ENCODE data around the gene TRAPPC5.

Gene TRAPPC5

DNA sequence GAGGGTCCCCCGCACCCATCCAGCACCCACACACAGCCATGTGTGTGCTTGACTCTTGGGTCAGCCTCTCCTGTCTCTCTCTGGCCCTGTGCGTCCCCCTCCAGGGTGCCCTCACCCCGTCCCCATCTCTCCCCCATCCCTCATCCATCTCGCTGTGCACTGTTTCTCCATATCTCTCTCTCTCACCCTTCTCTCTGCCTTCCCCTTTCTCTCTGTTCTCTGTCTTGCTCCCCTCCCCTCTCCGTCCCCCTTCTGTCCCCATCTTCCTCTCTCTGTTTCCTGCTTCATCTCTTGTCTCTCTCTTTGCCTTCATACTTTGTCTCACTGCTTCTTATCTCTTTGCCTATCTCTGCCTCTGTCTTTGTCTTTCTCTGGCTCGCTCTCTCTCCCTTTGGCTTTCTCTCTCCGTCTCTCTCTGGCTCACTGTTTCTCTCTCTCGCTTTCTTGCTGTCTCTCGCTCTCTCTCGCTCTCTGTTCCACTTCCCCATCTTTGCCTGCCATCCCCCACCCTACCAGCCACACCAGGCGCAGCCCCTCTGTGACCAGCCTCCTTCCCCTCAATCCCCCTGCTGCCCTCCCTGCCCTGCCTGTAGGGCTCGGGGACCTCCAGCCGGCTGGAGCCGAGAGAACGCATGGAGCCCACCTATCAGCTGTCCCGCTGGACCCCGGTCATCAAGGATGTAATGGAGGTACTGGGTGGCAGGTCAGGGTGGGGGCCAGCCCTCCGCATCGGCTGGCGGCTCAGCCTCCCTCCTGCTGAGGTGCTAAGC is 34.8 kb upstream of the TRAPPC5 start:
- DNase-seq, result no peak

DNA sequence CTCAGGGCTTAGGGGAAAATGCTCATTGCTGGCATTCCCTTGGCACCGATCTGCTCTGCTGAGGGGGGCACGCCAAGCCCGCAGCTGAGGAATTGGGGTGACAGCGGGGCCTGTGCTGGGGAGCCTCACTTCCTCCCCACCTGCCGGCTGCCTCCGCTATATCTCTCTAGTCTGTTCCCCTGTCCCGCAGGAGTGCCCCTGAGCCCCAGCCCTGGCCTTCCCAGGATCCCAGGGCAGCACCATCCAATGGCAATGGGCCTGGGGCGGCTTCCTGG is 34.3 kb upstream of the TRAPPC5 start:
- DNase-seq, result no peak

DNA sequence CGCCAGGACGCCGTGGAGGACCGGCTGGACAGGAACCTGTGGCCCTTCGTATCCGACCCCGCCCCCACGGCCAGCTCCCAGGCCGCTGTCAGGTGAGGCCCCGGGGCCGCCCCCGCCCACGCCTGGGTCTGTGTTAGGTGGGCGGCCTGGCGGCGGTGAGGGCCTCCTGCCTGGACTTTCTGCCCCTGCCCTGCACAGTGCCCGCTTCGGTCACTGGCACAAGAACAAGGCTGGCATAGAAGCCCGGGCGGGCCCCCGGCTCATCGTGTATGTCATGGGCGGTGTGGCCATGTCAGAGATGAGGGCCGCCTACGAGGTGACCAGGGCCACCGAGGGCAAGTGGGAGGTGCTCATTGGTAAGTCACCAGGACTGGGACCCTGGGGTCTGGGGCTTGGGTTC is 33.5 kb upstream of the TRAPPC5 start:
- no peak for DNase-seq

DNA sequence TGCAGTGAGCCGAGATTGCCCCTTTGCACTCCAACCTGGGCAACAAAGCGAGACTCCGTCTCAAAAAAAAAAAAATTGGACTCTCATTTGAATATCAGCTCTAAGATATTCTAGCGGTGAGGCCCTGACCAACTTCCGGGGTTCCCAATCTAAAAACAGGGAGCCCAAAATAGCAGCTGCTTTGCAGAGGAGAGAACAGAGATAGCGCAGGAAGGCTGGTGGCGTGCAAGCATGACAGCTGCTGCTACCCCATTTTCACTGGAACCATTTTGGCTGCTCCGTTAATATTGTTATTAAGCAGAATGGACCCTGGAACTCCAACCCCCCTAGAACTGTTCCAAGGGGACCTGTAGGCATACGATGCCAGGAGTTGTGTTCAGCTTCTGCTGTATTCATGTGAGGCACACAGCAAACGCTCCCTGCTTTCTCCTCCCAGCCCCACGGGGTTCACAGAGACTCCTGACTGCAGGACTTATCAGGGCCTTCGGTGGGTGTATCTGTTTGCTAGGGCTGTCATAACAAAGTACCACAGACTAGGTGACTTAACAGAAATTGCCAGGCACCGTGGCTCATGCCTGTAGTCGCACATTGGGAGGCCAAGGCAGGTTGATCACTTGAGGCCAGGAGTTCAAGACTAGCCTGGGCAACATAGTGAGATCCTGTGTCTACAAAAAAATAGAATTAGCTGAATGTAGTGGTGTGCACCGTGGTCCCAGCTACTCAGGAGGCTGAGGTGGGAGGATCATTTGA is 32.2 kb upstream of the TRAPPC5 start:
- DNase-seq, result no peak

DNA sequence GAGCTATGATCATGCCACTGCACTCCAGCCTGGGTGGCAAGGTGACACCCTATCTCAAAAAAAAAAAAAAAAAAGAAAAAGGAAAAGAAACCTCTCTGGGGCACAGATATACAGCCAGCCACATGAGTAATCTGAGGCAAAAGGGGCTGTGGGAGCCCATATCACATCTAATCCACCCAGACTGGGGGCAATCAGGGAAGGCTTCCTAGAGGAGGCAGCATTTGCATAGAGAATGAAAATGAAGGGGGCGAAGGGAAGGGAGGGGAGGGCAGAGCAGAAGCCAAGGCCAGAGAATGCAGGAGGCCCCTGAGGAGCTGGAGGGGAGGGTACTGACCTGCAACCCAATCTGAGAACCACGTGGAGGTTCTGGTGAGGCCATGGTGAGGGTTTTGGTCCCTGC is 30.5 kb upstream of the TRAPPC5 start:
- no peak for DNase-seq

DNA sequence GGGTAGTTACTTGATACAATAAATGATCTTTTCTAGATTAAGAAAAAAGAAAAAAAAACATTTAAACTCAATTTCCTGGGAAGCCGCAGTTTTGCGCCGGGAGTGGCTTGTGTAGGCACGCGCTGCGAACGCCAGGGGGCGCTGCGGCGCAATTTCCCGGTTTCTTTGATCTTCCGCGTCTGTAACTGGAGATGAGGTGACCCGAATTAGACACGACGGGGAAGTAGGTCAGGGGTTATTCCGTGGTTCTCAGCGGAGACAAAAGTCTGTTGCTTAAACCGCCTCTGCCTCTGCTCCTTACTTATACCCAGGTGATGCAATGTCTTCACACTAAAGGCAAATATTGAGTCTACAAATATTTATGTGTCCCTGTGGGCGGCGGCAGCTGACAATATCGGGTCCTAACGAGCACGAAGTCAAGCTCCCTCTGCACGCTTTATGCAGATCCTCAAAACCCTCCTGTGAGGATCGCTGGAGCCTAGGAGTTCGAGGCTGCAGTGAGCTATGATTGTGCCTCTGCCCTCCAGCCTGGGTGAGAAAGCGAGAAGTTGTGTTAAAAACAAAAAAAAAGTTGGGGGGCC is 28.5 kb upstream of the TRAPPC5 start:
- DNase-seq, result peak; percentile 91

DNA sequence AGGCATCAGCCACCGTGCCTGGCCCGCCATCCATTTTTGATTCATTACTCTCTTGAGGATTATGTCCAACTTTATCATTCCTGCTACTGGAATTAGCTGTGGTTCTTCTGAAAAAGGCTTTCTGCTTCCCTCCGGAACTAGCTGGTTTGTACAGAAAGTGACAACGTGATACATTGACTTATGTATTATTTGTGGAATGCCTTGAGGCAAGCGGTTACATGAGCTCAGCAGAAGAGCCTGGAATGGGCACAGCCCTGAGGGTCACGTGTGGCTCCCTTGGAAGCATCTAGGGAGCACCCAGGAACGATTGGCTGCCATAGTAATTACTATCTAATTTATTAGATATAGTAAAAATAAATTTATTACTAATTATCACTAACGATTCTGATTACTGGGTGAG is 26.2 kb upstream of the TRAPPC5 start:
- DNase-seq, result no peak

DNA sequence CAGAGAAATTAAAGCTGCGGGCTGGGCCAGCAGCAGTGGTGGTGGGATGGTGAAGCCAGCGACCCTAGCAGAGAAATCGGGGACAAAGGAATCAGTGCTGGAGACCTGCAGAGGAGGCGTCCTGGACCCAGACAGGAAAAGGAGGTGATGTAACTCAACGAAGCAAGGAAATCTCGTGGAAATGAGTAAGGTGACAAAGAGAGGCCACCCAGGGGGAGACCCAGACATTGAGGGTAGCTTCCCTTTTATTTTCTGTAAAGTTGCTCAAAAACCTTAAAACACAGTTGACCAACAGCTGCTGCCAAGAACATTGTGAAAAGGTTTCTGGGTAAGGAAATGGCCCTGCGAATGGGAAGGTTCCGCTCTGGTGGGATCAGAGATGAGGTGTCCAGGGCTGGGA is 25.1 kb upstream of the TRAPPC5 start:
- no peak for DNase-seq

DNA sequence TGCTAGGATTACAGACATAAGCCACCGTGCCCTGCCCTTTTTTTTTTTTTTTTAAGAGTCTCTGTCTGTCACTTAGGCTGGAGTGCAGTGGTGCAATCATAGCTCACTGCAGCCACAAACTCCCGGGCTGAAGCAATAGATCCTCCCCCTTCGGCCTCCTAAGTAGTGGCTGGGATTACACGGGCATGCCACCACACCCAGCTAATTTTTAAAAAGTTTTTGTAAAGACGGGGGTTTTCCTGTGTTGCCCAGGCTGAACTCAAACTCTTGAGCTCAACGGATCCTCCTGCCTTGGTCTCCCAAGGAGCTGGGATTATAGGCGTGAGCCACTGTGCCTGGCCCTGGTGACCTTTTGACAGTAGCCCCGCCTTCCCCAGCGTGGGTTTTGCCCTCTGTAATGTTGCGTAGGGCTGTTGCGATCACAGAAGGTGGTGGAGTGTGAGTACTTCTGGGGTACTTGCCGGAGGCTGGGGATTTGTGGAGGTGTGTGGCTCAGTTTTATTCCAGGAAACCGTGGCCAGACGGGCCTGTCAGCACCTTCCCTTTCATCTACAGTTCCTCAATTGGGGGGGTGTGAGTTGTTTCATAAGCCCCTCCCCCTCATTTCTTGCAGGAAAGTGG is 23.4 kb upstream of the TRAPPC5 start:
- no peak for DNase-seq

DNA sequence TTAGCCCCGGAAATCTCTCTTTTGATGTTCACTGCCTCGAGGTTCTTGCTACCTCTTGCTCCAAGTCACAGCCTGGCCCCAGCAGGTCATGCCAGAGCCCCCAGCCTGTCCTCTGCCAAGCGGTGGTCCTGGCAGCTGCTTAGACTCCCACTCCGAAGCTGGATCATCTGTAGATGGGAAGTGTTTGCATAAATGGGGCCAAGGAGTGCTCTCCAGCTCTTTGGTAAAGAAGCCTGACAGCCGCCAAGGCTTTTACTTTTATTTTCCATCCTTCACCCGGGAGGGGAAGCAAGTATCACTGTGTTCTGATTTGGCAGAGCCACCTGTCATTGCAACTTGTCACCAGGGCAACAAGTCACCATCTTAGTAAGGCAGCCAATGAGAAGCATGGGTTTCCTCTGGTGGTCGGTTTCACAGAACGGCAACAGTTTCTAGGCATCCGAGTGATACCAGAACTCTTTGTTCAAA is 22.4 kb upstream of the TRAPPC5 start:
- no peak for DNase-seq

DNA sequence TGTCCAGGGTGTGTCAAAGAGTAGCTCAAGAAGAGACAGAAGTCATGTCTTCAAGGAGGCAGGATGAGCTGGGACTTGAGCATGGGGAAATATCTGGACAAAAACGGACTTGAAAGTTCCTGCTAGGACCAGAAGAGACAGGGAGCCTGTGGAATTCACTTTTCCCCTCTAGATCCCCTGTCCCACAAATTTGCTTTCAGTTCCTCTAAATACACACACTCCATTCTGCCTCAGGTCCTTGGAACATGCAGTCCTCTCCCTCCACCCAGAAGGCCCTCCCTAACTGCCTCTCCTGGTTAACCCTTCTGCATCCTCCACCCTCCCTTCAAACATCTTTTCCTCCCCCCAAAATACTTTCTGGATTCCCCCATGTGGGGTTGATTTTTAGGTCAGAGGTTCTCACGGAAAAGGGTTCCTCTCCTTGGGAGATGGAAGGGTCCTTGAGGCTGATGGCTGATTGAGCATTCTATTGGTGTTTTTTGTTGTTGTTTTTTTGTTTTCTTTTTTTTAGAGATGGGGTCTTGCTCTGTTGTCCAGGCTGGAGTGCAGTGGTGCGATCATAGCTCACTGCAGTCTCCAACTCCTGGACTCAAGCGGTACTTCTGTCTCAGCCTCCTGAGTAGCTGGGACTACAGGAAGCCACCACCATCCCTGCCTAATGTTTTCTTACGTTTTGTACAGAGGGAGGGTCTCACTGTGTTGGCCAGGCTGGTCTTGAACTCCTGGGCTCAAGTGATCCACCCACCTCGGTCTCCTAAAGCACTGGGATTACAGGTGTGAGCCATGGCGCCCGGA is 18.7 kb upstream of the TRAPPC5 start:
- DNase-seq, result no peak

DNA sequence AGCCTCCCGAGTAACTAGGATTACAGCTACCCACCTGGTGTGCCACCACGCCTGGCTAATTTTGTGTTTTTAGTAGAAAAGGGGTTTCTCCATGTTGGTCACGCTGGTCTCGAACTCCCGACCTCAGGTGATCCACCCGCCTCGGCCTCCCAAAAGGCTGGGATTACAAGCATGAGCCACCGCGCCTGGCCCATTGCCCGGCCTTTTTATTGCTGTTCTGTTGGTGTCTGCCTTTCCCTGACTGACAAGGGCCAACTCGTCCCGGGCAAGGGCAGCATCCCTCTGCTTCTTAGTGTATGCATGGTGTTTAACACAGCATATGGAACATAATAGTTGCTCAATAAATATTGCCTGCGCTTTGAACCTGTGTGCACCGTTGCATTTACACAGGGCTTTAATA is 18.0 kb upstream of the TRAPPC5 start:
- DNase-seq, result no peak

DNA sequence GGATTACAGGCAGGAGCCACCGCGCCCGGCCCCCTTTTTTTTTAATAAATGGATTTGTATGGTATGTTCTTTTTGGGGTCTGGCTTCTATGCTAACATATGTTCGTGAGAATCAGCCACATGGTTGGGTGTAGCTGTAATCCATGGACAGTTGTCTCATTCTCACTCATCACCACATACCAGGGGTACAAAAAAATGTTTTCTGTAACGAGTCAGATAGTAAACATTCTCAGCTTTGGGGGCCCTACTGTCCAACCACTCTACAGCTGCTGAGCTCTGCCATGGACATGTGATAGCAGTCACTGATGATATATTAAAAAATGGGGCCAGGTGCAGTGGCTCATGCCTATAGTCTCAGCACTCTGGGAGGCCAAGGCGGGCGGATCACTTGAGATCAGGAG is 16.9 kb upstream of the TRAPPC5 start:
- DNase-seq, result no peak

DNA sequence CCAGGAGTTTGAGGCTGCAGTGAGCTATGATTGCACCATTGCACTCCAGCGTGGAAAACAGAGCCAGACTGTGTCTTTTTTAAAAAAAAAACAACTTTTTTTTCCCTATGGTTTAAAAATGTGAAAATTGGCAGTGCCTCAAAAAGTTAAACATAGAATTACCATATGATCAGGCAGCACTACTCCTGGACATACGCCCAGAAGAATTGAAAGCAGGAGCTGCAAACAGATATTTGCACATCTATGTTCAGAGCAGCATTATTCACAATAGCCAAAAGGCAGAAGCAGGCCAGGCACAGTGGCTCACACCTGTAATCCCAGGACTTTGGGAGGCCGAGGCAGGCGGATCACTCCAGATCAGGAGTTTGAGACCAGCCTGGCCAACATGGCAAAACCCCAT is 15.6 kb upstream of the TRAPPC5 start:
- DNase-seq, result no peak

DNA sequence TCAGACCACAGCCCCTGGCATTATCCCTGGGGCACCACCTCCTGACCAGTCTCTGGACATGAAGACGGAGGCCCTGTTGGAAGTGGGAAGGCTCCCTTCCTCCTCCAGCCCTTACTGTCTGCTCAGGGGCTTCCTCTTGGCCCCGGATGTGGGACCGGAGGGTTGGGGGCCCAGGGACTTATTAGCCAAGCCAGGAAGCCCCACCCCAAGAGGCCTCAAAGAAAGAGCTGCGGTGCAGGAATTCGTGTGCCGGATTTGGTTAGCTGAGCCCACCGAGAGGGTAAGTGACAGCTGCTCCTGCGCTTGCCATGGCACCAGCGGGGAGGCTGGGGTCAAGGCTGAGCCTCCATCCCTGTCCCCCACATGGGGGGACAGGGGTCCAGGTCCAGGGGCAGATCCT is 11.8 kb upstream of the TRAPPC5 start, which contains the start of gene RETN:
Gene RETN (plus strand): TSS at position 208 of the 400 bp plus-strand sequence. CDS start 278 bp downstream, outside the sequence.
- DNase-seq, result no peak

DNA sequence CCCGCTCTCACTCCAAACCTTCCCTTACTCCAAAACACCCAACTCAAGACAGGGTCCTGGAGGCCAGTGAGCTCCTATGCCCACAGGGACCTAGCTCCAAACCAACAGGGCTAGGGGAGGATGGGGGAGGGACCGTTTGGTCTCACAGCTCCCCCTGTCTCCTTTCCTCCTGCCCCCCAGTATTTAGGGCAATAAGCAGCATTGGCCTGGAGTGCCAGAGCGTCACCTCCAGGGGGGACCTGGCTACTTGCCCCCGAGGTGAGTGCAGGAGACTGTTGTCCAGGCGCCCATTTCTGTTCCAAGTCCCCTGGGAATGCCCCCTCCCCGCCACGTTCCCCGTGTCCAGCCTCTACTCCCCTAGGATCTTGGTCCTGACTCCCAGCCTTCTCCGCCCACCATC is 11.0 kb upstream of the TRAPPC5 start:
- DNase-seq, result no peak

DNA sequence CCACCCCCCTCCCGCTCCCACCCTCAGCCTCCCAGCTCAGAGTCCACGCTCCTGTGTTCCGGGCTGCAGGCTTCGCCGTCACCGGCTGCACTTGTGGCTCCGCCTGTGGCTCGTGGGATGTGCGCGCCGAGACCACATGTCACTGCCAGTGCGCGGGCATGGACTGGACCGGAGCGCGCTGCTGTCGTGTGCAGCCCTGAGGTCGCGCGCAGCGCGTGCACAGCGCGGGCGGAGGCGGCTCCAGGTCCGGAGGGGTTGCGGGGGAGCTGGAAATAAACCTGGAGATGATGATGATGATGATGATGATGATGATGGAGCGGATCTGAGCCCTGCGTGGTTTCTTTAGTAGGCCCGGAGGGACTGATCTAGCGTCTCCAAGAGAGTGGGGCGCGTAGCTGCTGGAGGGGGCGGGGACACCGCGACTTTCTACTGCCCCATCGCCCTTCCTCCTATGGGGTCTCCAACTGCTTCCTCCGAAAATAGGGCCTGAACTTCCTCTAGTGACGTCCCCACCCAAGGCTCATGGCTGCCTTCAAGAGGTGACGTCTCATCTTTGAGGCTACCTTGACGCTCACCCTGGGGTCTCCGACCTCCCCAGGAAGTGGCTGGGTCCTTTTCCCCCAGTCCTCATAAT is 10.4 kb upstream of the TRAPPC5 start:
- DNase-seq, result no peak

DNA sequence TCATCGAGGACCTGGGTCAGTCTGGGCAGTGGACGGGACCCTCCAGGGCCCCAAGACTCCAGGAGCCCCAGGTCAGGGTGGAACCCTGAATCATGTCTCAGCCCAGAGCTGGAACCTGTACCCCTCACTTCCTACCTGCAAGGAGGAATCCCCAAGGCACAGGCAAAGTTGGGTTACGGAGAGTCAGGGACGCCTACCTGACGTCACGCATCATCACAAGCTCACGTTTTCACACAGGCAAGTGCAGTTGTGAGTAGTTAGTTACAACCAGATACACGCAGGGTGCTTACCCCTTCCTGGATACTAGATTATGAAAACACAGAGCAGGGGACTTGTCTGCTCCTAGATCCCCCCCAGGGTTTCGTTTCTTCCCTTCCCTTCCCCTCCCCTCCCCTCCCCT is 9.8 kb upstream of the TRAPPC5 start:
- no peak for DNase-seq

DNA sequence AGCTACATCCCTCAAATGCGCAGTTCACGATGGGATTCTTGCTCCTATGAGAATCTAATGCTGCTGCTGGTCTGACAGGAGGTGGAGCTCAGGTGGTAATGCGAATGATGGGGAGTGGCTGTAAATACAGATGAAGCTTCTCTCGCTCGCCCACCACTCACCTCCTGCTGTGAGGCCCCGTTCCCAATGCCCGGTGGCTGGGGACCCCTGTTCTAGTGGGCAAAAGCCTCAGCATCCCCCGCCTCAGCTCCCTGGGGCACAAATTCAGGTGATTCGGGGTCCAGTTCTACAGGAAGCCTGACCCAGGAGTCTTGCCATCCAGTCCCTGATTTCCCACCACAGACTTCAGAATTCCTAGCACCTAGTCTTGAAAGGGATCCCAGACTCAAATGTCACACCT is 8.1 kb upstream of the TRAPPC5 start:
- no peak for DNase-seq

DNA sequence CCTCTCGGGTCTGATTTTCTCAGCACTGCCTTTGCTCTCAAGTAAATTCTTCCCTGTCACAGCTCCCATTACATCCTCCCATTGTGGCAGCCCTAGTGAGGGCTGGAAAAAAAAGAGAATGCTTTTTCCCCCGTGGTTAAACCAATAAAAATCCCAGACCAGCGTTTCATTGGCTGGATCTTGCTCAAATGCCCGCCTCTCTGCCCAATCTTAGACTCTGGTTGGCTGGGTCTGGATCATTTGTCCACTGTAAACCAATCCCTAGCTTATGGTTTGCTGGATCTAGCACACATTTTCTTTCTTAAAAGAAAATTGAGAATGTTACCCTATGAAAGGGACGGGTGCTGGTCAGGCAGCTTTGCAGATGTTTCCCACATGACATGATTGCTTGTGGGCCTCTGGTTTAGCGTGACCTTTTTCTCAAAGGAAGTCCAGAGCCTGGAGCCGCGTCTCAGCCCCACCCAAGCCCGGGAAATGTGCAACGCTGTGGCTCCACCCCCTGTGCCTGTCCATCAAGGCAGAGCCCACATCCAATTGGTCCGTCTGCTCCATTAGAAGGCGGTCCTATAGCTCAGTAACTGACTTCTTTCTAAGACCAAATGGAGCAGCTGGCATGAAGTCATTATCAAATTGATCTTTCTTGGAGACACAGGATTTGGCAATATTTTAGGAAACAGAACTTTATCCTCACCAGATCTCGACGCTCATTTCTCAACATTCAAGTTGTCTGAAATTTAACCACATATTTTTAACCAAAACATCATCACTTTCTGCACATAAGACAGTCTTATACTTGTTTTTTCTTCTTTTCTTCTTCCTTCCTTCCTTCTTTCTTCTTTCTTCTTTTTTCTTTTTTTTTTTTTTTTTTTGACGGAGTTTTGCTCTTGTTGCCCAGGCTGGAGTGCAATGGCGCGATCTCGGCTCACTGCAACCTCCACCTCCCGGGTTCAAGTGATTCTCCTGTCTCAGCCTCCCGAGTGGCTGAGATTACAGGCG is 6.3 kb upstream of the TRAPPC5 start:
- no peak for DNase-seq

DNA sequence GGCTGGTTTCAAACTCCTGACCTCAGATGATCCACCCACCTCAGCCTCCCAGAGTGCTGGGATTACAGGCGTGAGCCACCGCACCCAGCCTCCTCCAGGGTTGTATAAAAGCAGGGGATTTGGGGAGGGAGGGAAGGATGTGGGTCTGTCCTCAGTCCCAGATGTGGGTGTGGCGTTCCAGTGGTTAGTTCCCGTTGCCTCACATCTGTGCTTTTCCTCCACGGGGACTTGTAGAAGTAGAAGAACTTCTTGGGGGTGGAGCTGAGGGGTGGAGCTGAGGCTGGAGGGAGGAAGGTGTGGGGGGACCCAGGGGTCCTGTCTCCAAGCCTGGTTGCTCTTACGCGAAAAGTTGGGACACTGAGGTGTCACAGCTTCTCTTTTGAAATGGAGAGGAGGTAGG is 4.3 kb upstream of the TRAPPC5 start:
- no peak for DNase-seq
